GM12892 (cell line): ENCODE results near the gene MEIS3.
"Not testable (repeated sequence)": the region's sequence is repeated elsewhere in the genome, so short reads cannot be mapped to it uniquely, and the experiment has no call there.

ENCODE experiments used
- DNase-seq: peaks from one replicate; pipeline ENCODE4 v3.0.0; 2011; ENCODE audit not compliant: insufficient read length
- FAIRE-seq: peaks from 2 replicates; lab custom pipeline; 2011; peaks lifted over from hg19 to GRCh38; lab: Jason Lieb, UNC
- POLR2A ChIP-seq: IDR thresholded peaks from 2 replicates; pipeline ENCODE4 v1.6.1; 2011; ENCODE audit warnings: low read depth, low read length, control low read depth
- POLR2AphosphoS5 ChIP-seq: IDR thresholded peaks from 2 replicates; pipeline ENCODE4 v1.6.1; 2011; ENCODE audit warnings: low read depth, low read length, control low read depth
- TAF1 ChIP-seq: IDR thresholded peaks from 2 replicates; pipeline ENCODE4 v1.6.1; 2011; ENCODE audit warnings: low read depth, mild to moderate bottlenecking, control low read depth, low read length, borderline replicate concordance

MEIS3 gene

GRCh38 chr19:47389150-47389556, 30.2 kb downstream of the MEIS3 start:
- TF ChIP-seq TAF1, result no peak
- TF ChIP-seq POLR2A, result no peak
- no peak for TF ChIP-seq POLR2AphosphoS5
- FAIRE-seq (no peak), DNase-seq (no peak)

DNA sequence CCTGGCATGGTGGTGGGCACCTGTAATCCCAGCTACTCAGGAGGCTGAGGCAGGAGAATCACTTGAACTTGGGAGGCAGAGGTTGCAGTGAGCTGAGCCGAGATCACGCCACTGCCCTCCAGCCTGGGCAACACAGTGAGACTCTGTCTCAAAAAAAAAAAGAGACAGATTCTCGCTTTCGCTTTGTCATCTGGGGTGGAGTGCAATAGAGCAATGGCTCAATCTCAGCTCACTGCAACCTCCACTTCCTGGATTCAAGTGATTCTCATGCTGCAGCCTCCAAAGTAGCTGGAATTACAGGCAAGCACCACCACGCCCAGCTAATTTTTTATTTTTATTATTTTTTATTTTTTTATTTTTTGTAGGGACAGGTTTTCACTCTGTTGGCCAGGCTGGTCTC, 30.6 kb downstream of the MEIS3 start:
- not testable (repeated sequence) for FAIRE-seq, DNase-seq

GRCh38 chr19:47387623-47388022, 31.7 kb downstream of the MEIS3 start:
- not testable (repeated sequence) for DNase-seq, FAIRE-seq

GRCh38 chr19:47386582-47386981, 32.7 kb downstream of the MEIS3 start:
- not testable (repeated sequence) for FAIRE-seq

GRCh38 chr19:47384533-47384932, 34.8 kb downstream of the MEIS3 start:
- DNase-seq, FAIRE-seq: not testable (repeated sequence)

More at GRCh38 chr19:47386582-47386981, 32.7 kb downstream of the MEIS3 start:
- DNase-seq, result not testable (repeated sequence)

- not testable (repeated sequence) for FAIRE-seq
These were observed 35.4 kb downstream of the MEIS3 start for GRCh38 chr19:47383890-47384289.

DNA sequence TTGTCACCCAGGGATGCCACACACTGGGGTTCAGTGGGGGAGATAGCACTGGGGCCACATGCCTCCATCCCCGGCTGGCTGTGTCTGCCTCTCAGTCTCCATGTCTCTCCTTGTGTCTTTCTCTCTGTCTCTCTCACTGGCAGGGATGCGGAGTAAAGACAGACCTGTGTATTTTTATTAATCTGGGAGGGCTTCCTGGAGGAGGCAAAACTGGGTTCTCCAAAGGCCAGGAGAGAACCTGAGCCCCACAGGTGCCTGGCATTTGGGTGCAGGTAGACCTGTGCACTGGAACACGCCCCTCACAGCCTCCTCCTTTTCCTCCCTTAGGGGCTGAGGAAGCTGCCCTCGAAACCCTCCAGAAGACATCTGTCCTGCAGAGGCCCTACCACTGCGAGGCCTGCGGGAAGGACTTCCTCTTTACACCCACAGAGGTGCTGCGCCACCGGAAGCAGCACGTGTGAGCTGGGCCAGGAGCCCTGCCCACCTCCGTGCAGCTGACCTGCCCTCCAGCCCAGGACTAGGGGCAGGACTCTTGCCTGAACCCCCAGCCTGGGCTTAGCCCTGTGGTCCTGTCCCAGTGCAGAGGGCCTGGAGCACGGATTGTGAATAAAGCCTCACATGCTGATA, 37.6 kb downstream of the MEIS3 start:
- TF ChIP-seq POLR2AphosphoS5, result no peak
- no peak for TF ChIP-seq POLR2A
- TF ChIP-seq TAF1, result no peak
- no peak for DNase-seq
- no peak for FAIRE-seq

More at GRCh38 chr19:47383890-47384289, 35.4 kb downstream of the MEIS3 start:
- not testable (repeated sequence) for DNase-seq

- TF ChIP-seq TAF1 (no peak), POLR2AphosphoS5 (no peak), POLR2A (no peak)
- no peak for DNase-seq
- FAIRE-seq, result no peak
These were observed 38.2 kb downstream of the MEIS3 start for GRCh38 chr19:47381121-47381520.

- TF ChIP-seq POLR2A (no peak), POLR2AphosphoS5 (no peak), TAF1 (no peak)
- FAIRE-seq (no peak), DNase-seq (no peak)
These were observed 38.8 kb downstream of the MEIS3 start for GRCh38 chr19:47380559-47380958.

- TF ChIP-seq POLR2A (no peak), POLR2AphosphoS5 (no peak), TAF1 (no peak)
- DNase-seq (no peak), FAIRE-seq (no peak)
These were observed 39.9 kb downstream of the MEIS3 start for GRCh38 chr19:47379381-47379938.

DNA sequence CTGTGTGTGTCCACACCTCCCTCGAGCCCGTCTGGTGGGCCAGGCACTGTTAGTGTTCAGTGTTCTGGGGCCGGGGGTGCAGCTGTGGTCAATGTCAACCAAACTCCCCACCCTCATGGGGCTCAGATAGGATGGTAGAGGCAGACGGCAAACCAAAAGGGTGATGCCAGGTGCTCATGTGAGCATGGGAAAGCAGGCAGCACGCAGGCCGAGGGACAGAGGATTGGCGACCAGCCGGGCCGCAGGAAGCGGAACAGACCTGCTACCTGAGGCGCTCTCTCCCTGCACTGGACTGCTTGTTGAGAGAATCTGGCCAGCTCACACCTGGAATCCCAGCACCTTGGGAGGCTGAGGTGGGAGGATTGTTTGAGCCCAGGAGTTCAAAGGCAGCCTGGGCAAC, 41.1 kb downstream of the MEIS3 start:
- TF ChIP-seq POLR2AphosphoS5 (no peak), POLR2A (no peak)
- DNase-seq (no peak), FAIRE-seq (no peak)

DNA sequence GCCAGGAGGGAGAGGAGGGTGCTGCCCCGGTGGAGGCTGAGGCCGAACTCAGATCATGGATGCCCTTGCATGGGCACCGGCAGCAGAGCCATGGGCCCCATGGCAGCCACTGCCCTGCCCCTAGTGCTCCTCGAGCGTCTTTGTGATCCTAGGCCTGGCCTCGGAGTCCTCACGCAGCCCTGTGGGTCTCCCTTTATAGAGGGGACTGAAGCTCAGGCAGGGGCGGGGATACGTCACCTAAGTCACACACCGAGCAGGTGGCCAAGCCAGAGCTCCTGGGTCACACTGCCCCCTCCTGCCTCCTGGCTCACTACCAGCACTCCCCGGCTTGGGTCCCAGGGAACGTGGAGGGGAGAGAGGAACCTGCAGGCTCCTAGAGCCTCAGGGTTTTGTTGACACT, 41.5 kb downstream of the MEIS3 start:
- DNase-seq (no peak), FAIRE-seq (no peak)
- TF ChIP-seq POLR2AphosphoS5, result no peak
- TF ChIP-seq POLR2A, result no peak
- TF ChIP-seq TAF1, result no peak

DNA sequence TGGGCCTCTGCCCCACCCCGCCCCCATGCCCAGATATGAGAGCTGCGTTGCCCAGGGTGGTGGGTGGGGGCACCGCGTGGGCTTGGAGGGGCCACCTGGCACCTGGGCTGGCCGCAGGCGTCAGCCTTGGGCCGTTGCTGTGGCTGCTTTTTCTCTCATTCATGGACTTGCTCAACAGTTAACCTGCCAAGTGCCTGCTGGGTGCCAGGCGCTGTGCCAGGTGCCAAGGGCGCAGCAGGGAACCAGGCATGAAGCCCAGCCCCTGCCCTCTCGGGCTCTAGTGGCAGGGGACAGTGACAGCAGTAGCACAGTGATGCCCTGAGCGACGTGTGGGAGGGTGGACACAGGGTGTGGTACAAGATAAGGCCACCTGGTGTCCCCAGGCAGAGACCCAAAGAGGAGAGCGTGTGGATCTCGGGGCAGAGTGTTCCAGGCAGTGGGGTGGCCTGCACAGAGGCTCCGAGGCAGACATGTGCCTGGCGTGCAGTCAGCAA, 42.1 kb downstream of the MEIS3 start:
- FAIRE-seq, result no peak
- TF ChIP-seq POLR2A (no peak), TAF1 (no peak), POLR2AphosphoS5 (no peak)
- DNase-seq, result no peak
